ENCODE results near the gene TMED6. TPM values are rescaled to one million over a fixed set of nuclear protein-coding genes. Genes with fewer than 3 reads are reported as not detected.
A peak's percentile ranks its signal among the peaks of the same experiment; 100 is the strongest.

TMED6 gene
- total RNA-seq, 2 experiments from 2014 or later = 1.2 to 1.3 TPM

DNA sequence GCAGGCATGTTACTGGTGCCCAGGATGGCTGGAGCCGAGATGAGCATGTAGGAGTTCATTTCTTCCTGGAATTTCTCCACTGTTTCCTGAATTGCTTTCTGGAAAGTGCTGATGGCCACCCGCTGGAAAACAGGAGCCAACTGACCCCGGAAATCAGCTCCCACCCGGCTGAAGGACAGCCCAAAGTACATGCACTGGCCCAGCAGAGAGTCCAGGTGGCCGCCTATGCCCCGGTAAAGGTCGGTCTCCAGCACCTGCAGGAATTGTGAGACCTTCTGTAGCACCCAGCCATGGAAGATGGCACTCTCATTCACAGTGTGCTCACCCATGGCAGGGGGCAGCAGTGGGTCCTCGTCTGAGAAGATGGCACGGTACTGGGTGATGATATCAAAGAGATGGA lies 16.9 kb downstream of the TMED6 start:
- ATAC-seq (no peak), DNase-seq (no peak)
- ChIA-PET CTCF (no interaction called here), POLR2A (no interaction called here)
- no peaks in the 10 kb centered on the region for H3K9me3 Mint-ChIP-seq (ENCODE audit: low read depth)
- no peak overlapping the region for H3K4me3 Mint-ChIP-seq
- peaks cover 28% of the 10 kb centered on the region for H3K4me1 Mint-ChIP-seq
- no peak overlapping the region for H3K27ac Mint-ChIP-seq
- intact Hi-C loops (cut with DNase I, micrococcal nuclease) = loop anchor here (10.0 kb wide), 2 partner anchors 230 to 1770 kb away; partner anchors contain the start of genes CTCF (in 1 of the 2) and NFAT5 (in 1 of the 2)
- peaks cover 54% of the 10 kb centered on the region for H3K36me3 Mint-ChIP-seq (ENCODE audit: low read depth)
- no peaks in the 10 kb centered on the region for H3K27me3 Mint-ChIP-seq

- H3K4me3 Mint-ChIP-seq = peak within 1 kb of the TSS; percentile 83
- POLR2A ChIA-PET = interaction anchor here (2.4 kb wide), 1 partner anchor 10 kb away, joined by 10 read pairs; no protein-coding TSS in a partner anchor
Observed at GRCh38 chr16:69330286-69331109, 21.1 kb downstream of the TMED6 start, which contains the start of gene PDF. Gene PDF (minus strand): TSS chr16:69330588. CDS start chr16:69330570, 18 bp downstream.

GRCh38 chr16:69329369-69330285 lies 22.0 kb downstream of the TMED6 start:
- ATAC-seq = peak; percentile 56
- POLR2A ChIA-PET = interaction anchor here (0.8 to 2.4 kb wide), 3 partner anchors 11 to 196 kb away, joined by 3 to 10 read pairs (median 3); partner anchors contain the start of genes CHTF8 and UTP4
- Mint-ChIP-seq H3K4me1 (peaks cover 48% of the 10 kb centered on the region), H3K4me3 (peak overlapping the region; percentile 83), H3K36me3 (ENCODE audit: low read depth) (peaks cover 65% of the 10 kb centered on the region), H3K9me3 (ENCODE audit: low read depth) (no peaks in the 10 kb centered on the region), H3K27me3 (no peaks in the 10 kb centered on the region), H3K27ac (peak overlapping the region; percentile 79)
- DNase-seq = peak; percentile 10
- CTCF ChIA-PET = interaction anchor here (0.9 to 2.9 kb wide), 7 partner anchors 9 to 179 kb away, joined by 3 to 21 read pairs (median 4); partner anchors contain the start of genes COG8 and NIP7
- intact Hi-C loops (cut with DNase I, micrococcal nuclease) = loop anchor here (1.0 to 10.0 kb wide), 9 partner anchors 10 to 1765 kb away; partner anchors contain the start of genes COG8 (in 2 of the 2), NFAT5 (in 2 of the 2), NIP7 (in 2 of the 2) and VPS4A (in 2 of the 2)

More at GRCh38 chr16:69330286-69331109, 21.1 kb downstream of the TMED6 start, which contains the start of gene PDF:
- ATAC-seq = peak; percentile 94
- intact Hi-C loops (cut with DNase I, micrococcal nuclease) = loop anchor here (1.0 to 10.0 kb wide), 9 partner anchors 9 to 1766 kb away; partner anchors contain the start of genes COG8 (in 2 of the 2), NFAT5 (in 2 of the 2), NIP7 (in 2 of the 2) and VPS4A (in 2 of the 2)
- Mint-ChIP-seq H3K4me1 (peaks cover 45% of the 10 kb centered on the region), H3K36me3 (ENCODE audit: low read depth) (peaks cover 69% of the 10 kb centered on the region), H3K9me3 (ENCODE audit: low read depth) (no peaks in the 10 kb centered on the region), H3K27ac (peak within 1 kb of the TSS; percentile 84), H3K27me3 (no peaks in the 10 kb centered on the region)
- peak; percentile 90 for DNase-seq
- CTCF ChIA-PET = interaction anchor here (0.9 to 2.9 kb wide), 6 partner anchors 8 to 42 kb away, joined by 3 to 21 read pairs (median 4); partner anchors contain the start of genes COG8 and NIP7

DNA sequence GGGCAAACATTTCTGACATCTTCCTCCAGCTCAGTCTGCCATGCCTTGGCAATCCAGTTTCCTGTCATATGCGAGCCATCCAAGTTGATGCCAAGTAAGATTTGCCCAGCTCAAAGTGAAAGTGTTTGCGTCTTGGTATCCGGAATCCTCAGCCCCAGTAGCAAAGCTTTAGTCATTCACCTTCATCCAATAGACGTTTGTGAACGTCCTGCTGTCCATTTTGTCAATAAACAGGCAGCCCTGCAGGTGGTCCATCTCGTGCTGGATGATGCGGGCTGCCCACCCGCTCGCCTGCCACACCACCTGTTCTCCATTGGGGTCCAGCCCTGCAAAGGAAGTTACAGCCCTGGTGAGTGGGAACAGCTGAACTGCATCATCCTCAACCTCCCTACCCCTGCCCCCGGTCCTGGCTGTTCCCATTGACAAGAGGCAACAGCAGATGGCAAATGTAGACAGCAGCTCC lies 22.7 kb downstream of the TMED6 start:
- intact Hi-C loops (cut with DNase I, micrococcal nuclease) = no loop called here

DNA sequence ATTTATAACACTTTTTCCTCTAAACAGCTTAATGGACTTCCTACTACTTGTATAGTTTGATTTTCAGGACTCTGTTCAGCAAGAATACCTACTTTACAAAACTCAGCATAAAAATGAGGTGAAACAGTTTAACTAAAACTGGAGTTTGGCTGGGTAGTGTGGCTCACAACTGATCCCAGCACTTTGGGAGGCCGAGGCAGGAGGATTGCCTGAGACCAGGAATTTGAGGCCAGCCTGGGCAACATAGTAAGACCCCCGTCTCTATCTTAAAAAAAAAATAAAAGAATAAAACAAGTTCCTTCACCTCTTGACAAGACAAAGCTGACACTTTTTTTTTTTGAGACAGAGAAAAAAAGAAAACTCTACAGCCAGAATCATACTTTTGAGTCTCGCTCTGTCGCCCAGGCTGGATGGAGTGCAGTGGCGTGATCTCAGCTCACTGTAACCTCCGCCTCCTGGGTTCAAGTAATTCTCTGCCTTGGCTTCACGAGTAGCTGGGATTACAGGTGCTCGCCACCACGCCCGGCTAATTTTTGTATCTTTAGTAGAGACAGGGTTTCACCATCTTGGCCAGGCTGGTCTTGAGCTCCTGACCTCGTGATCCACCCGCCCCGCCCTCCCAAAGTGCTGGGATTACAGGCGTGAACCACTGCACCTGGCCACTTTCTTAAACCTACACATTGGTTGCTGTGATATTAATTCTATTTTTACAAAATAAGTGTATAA lies 23.8 kb downstream of the TMED6 start:
- no peaks in the 10 kb centered on the region for H3K27me3 Mint-ChIP-seq

More for the DNA sequence above, 22.7 kb downstream of the TMED6 start:
- H3K4me3 Mint-ChIP-seq = peak overlapping the region; percentile 83
- H3K27ac Mint-ChIP-seq = peak overlapping the region; percentile 79
- no peaks in the 10 kb centered on the region for H3K9me3 Mint-ChIP-seq (ENCODE audit: low read depth)
- H3K4me1 Mint-ChIP-seq = peaks cover 50% of the 10 kb centered on the region
- ATAC-seq (no peak), DNase-seq (peak; percentile 40)
- peaks cover 62% of the 10 kb centered on the region for H3K36me3 Mint-ChIP-seq (ENCODE audit: low read depth)
- POLR2A ChIA-PET = interaction anchor here (0.7 to 1.1 kb wide), 4 partner anchors 10 to 196 kb away, joined by 3 to 4 read pairs (median 3); partner anchors contain the start of genes CHTF8, COG8, NIP7 and UTP4
- H3K27me3 Mint-ChIP-seq = no peaks in the 10 kb centered on the region
- CTCF ChIA-PET = interaction anchor here (0.6 to 2.9 kb wide), 7 partner anchors 7 to 179 kb away, joined by 3 to 21 read pairs (median 4); partner anchors contain the start of genes COG8 and NIP7

GRCh38 chr16:69326172-69326873 lies 25.3 kb downstream of the TMED6 start:
- ATAC-seq = no peak
- intact Hi-C loops (cut with DNase I, micrococcal nuclease) = no loop called here
- no peaks in the 10 kb centered on the region for H3K9me3 Mint-ChIP-seq (ENCODE audit: low read depth)
- peak overlapping the region; percentile 83 for H3K4me3 Mint-ChIP-seq
- H3K4me1 Mint-ChIP-seq = peaks cover 41% of the 10 kb centered on the region
- H3K27ac Mint-ChIP-seq = peak overlapping the region; percentile 67
- CTCF ChIA-PET = interaction anchor here (1.0 to 1.5 kb wide), 4 partner anchors 12 to 55 kb away, joined by 3 to 7 read pairs (median 4); partner anchors contain the start of gene NIP7
- no peak for DNase-seq
- H3K27me3 Mint-ChIP-seq = no peaks in the 10 kb centered on the region
- H3K36me3 Mint-ChIP-seq (ENCODE audit: low read depth) = peaks cover 61% of the 10 kb centered on the region
- POLR2A ChIA-PET = interaction anchor here (1.0 kb wide), 1 partner anchor 11 kb away, joined by 3 read pairs; no protein-coding TSS in a partner anchor

More for the DNA sequence above, 23.8 kb downstream of the TMED6 start:
- intact Hi-C loops (cut with DNase I, micrococcal nuclease) = no loop called here
- peak overlapping the region; percentile 56 for H3K27ac Mint-ChIP-seq
- no peak for ATAC-seq
- H3K9me3 Mint-ChIP-seq (ENCODE audit: low read depth) = no peaks in the 10 kb centered on the region
- DNase-seq = no peak
- H3K4me3 Mint-ChIP-seq = peak overlapping the region; percentile 83
- peaks cover 64% of the 10 kb centered on the region for H3K36me3 Mint-ChIP-seq (ENCODE audit: low read depth)
- ChIA-PET POLR2A (interaction anchor here (0.6 to 1.1 kb wide), 4 partner anchors 9 to 1060 kb away, joined by 3 to 5 read pairs (median 4); no protein-coding TSS in a partner anchor), CTCF (interaction anchor here (0.5 to 2.9 kb wide), 5 partner anchors 8 to 928 kb away, joined by 3 to 21 read pairs (median 4); partner anchors contain the start of gene NIP7)
- H3K4me1 Mint-ChIP-seq = peaks cover 48% of the 10 kb centered on the region

DNA sequence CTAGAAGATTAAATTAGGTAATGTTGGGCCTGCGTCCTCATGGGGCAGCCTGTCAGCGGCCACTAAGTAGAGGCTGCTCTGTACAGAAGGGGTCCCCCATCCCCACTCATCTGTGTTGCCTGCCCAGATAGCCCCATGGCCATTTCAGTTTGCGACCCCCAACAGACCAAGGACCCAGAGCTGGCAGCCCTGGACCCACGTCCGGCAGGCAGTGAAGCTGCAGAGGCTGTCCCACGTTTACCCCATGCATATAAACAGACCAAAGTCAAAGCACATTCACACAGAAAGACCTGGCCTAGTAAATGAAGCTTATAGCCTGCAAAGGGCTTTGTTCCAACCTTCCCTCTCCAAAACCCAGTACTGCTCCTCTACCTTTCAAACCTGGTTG lies 25.8 kb downstream of the TMED6 start:
- Mint-ChIP-seq H3K4me1 (peaks cover 40% of the 10 kb centered on the region), H3K27ac (peak overlapping the region; percentile 67), H3K4me3 (no peak overlapping the region), H3K27me3 (no peaks in the 10 kb centered on the region), H3K36me3 (ENCODE audit: low read depth) (peaks cover 62% of the 10 kb centered on the region), H3K9me3 (ENCODE audit: low read depth) (no peaks in the 10 kb centered on the region)
- DNase-seq (no peak), ATAC-seq (no peak)
- intact Hi-C loops (cut with DNase I, micrococcal nuclease) = no loop called here
- ChIA-PET POLR2A (interaction anchor here (0.6 kb wide), 1 partner anchor 26 kb away, joined by 6 read pairs; no protein-coding TSS in a partner anchor), CTCF (interaction anchor here (1.0 to 1.3 kb wide), 2 partner anchors 13 to 14 kb away, joined by 3 to 4 read pairs; no protein-coding TSS in a partner anchor)

GRCh38 chr16:69324585-69325253 lies 26.9 kb downstream of the TMED6 start:
- DNase-seq = no peak
- Mint-ChIP-seq H3K27me3 (no peaks in the 10 kb centered on the region), H3K9me3 (ENCODE audit: low read depth) (no peaks in the 10 kb centered on the region), H3K4me3 (no peak overlapping the region), H3K4me1 (peaks cover 40% of the 10 kb centered on the region), H3K36me3 (ENCODE audit: low read depth) (peaks cover 65% of the 10 kb centered on the region), H3K27ac (no peak overlapping the region)
- no peak for ATAC-seq
- POLR2A ChIA-PET = interaction anchor here (0.7 kb wide), 1 partner anchor 992 kb away, joined by 3 read pairs; no protein-coding TSS in a partner anchor
- intact Hi-C loops (cut with DNase I, micrococcal nuclease) = no loop called here
- CTCF ChIA-PET = interaction anchor here (0.7 kb wide), 1 partner anchor 13 kb away, joined by 5 read pairs; no protein-coding TSS in a partner anchor

GRCh38 chr16:69324013-69324531 lies 27.5 kb downstream of the TMED6 start:
- ChIA-PET POLR2A (interaction anchor here (0.7 kb wide), 1 partner anchor 992 kb away, joined by 3 read pairs; no protein-coding TSS in a partner anchor), CTCF (interaction anchor here (0.7 kb wide), 1 partner anchor 12 kb away, joined by 5 read pairs; no protein-coding TSS in a partner anchor)
- ATAC-seq (no peak), DNase-seq (no peak)
- intact Hi-C loops (cut with DNase I, micrococcal nuclease) = no loop called here
- Mint-ChIP-seq H3K9me3 (ENCODE audit: low read depth) (no peaks in the 10 kb centered on the region), H3K4me1 (peaks cover 35% of the 10 kb centered on the region), H3K36me3 (ENCODE audit: low read depth) (peaks cover 63% of the 10 kb centered on the region), H3K27me3 (no peaks in the 10 kb centered on the region), H3K27ac (no peak overlapping the region), H3K4me3 (no peak overlapping the region)

Data from activated CD4-positive, alpha-beta T cell treated with anti-CD3 and anti-CD28 coated beads for 36 hours (primary cell).